Activated CD8-positive, alpha-beta T cell treated with anti-CD3 and anti-CD28 coated beads, Interleukin-2, amount 10 ng/mL, durations not matched to agents 7 days and 5 days (primary cell): Measurements from ENCODE around the gene SI. TPM values are rescaled to one million over a fixed set of nuclear protein-coding genes. Genes with fewer than 3 reads are reported as not detected.

Source experiments
- ATAC-seq: fragments of 150-1000 bp; cut with Tn5 transposase; one replicate; pipeline ENCODE4 v1.10.0; 2021; ENCODE audit warnings: moderate library complexity
- CTCF ChIA-PET: fragments of 350-600 bp; sonication (Branson Sonifier 250); formaldehyde crosslinking; loops from one replicate; lab custom pipeline; 2021; ENCODE audit warnings: antibody characterized with exemption; lab: Charles Lee
- POLR2A ChIA-PET: fragments of 350-600 bp; sonication (Branson Sonifier 250); formaldehyde crosslinking; loops from one replicate; lab custom pipeline; 2021; ENCODE audit warnings: antibody characterized with exemption; lab: Charles Lee
- DNase-seq: peaks from one replicate; pipeline ENCODE4 v3.0.0-alpha.2; 2020
- H3K27ac Mint-ChIP-seq: one replicate; pipeline ENCODE4 v1.8.0; 2021; ENCODE audit warnings: mild to moderate bottlenecking, mixed read lengths
- H3K27me3 Mint-ChIP-seq: one replicate; pipeline ENCODE4 v1.8.0; 2021; ENCODE audit warnings: low read depth, mixed read lengths
- H3K36me3 Mint-ChIP-seq: one replicate; pipeline ENCODE4 v1.8.0; 2021; ENCODE audit warnings: low read depth, mixed read lengths
- H3K4me1 Mint-ChIP-seq: one replicate; pipeline ENCODE4 v1.8.0; 2021; ENCODE audit warnings: low read depth, mixed read lengths
- H3K4me3 Mint-ChIP-seq: one replicate; pipeline ENCODE4 v1.8.0; 2021; ENCODE audit warnings: mild to moderate bottlenecking, mixed read lengths
- H3K9me3 Mint-ChIP-seq: one replicate; pipeline ENCODE4 v1.8.0; 2022; ENCODE audit warnings: mixed read lengths; ENCODE audit not compliant: insufficient read depth
- total RNA-seq, 2 experiments: library from RNA; stranded (reverse); gene quantifications; one replicate each; pipeline ENCODE4 v1.2.3, GENCODE V29; 2021

The SI gene
- total RNA-seq = not detected

- Mint-ChIP-seq H3K4me3 (no peak within 1 kb of the TSS), H3K36me3 (no peaks in the 10 kb centered on the region), H3K27ac (no peak within 1 kb of the TSS), H3K27me3 (no peaks in the 10 kb centered on the region), H3K9me3 (peaks cover 3% of the 10 kb centered on the region), H3K4me1 (no peaks in the 10 kb centered on the region)
- no peak for ATAC-seq
- POLR2A ChIA-PET = no interaction called here
- DNase-seq = no peak
- CTCF ChIA-PET = no interaction called here
Measured at GRCh38 chr3:165078293-165078692, at the start of gene SI. Gene SI, minus strand, starts transcription at chr3:165078496. Its CDS starts 2,484 bp downstream, at chr3:165076012.

DNA sequence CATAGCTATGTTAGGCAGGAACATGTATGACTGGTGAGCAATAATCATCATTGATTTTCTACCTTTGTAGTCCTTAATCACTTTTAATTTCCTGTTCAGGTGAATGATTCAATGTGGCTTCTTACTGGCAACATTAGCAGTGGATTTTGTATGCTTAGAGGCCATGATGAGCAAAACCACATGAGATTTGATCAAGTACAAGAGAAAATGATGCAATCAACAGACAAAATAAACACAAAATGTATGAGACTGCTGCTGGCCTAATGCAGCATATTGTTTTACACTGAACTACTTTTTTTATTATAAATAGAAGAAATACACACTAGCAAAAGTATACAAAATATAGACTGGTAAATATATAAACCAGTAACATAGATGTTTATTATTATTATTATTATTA, 47.5 kb upstream of the SI start:
- H3K27me3 Mint-ChIP-seq = no peaks in the 10 kb centered on the region
- DNase-seq = no peak
- CTCF ChIA-PET = no interaction called here
- no peak overlapping the region for H3K27ac Mint-ChIP-seq
- H3K4me3 Mint-ChIP-seq = no peak overlapping the region
- H3K4me1 Mint-ChIP-seq = no peaks in the 10 kb centered on the region
- ATAC-seq = no peak
- H3K36me3 Mint-ChIP-seq = no peaks in the 10 kb centered on the region
- peaks cover 9% of the 10 kb centered on the region for H3K9me3 Mint-ChIP-seq
- POLR2A ChIA-PET = no interaction called here

- Mint-ChIP-seq H3K36me3 (no peaks in the 10 kb centered on the region), H3K27me3 (no peaks in the 10 kb centered on the region), H3K4me1 (no peaks in the 10 kb centered on the region), H3K4me3 (no peak overlapping the region), H3K27ac (no peak overlapping the region), H3K9me3 (no peaks in the 10 kb centered on the region)
- POLR2A ChIA-PET = no interaction called here
- CTCF ChIA-PET = no interaction called here
- no peak for DNase-seq
- no peak for ATAC-seq
Measured at GRCh38 chr3:165111401-165111800, 33.1 kb upstream of the SI start.

- H3K27me3 Mint-ChIP-seq = no peaks in the 10 kb centered on the region
- H3K27ac Mint-ChIP-seq = no peak overlapping the region
- CTCF ChIA-PET = no interaction called here
- peaks cover 4% of the 10 kb centered on the region for H3K9me3 Mint-ChIP-seq
- ATAC-seq (no peak), DNase-seq (no peak)
- H3K36me3 Mint-ChIP-seq = no peaks in the 10 kb centered on the region
- H3K4me1 Mint-ChIP-seq = no peaks in the 10 kb centered on the region
- POLR2A ChIA-PET = no interaction called here
- H3K4me3 Mint-ChIP-seq = no peak overlapping the region
Measured at GRCh38 chr3:165103616-165104015, 25.3 kb upstream of the SI start.

GRCh38 chr3:165082650-165083049, 4.4 kb upstream of the SI start:
- POLR2A ChIA-PET = no interaction called here
- H3K4me3 Mint-ChIP-seq = no peak overlapping the region

GRCh38 chr3:165081183-165081582, 2.9 kb upstream of the SI start:
- Mint-ChIP-seq H3K27ac (no peak overlapping the region), H3K4me3 (no peak overlapping the region), H3K4me1 (no peaks in the 10 kb centered on the region), H3K9me3 (peaks cover 3% of the 10 kb centered on the region), H3K27me3 (no peaks in the 10 kb centered on the region), H3K36me3 (no peaks in the 10 kb centered on the region)
- ATAC-seq = no peak
- POLR2A ChIA-PET = no interaction called here
- DNase-seq = no peak
- CTCF ChIA-PET = no interaction called here

More at GRCh38 chr3:165082650-165083049, 4.4 kb upstream of the SI start:
- CTCF ChIA-PET = no interaction called here
- Mint-ChIP-seq H3K36me3 (no peaks in the 10 kb centered on the region), H3K27ac (no peak overlapping the region), H3K4me1 (no peaks in the 10 kb centered on the region), H3K9me3 (peaks cover 3% of the 10 kb centered on the region), H3K27me3 (no peaks in the 10 kb centered on the region)
- no peak for ATAC-seq
- no peak for DNase-seq

- POLR2A ChIA-PET = no interaction called here
- no peak for ATAC-seq
Measured at GRCh38 chr3:165075695-165076094, 2.6 kb downstream of the SI start.

DNA sequence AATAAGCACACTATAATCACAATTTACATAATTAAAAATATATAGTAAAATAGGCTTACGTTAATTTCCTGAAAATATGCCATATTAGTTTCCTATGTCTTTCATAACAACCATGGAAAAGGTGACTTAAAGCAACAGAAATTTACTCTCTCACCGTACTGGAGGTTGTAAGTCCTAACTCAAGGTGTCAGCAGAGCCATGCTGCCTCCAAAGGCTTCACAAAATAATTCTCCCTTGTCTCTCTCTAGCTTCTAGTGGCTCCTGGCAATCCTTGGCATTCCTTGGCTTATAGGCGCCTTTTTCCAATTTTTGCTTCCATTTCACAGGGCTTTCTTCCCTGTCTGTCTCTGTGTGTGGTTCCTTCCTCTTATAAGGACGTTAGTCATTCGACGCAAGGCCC, 7.6 kb downstream of the SI start:
- CTCF ChIA-PET = no interaction called here
- no peak overlapping the region for H3K27ac Mint-ChIP-seq
- POLR2A ChIA-PET = no interaction called here
- DNase-seq (no peak), ATAC-seq (no peak)
- no peaks in the 10 kb centered on the region for H3K27me3 Mint-ChIP-seq
- no peaks in the 10 kb centered on the region for H3K4me1 Mint-ChIP-seq
- no peaks in the 10 kb centered on the region for H3K36me3 Mint-ChIP-seq
- no peak overlapping the region for H3K4me3 Mint-ChIP-seq
- H3K9me3 Mint-ChIP-seq = peaks cover 3% of the 10 kb centered on the region

More at GRCh38 chr3:165075695-165076094, 2.6 kb downstream of the SI start:
- no peaks in the 10 kb centered on the region for H3K4me1 Mint-ChIP-seq
- H3K36me3 Mint-ChIP-seq = no peaks in the 10 kb centered on the region
- no peak overlapping the region for H3K27ac Mint-ChIP-seq
- H3K4me3 Mint-ChIP-seq = no peak overlapping the region
- no peaks in the 10 kb centered on the region for H3K27me3 Mint-ChIP-seq
- DNase-seq = no peak
- peaks cover 3% of the 10 kb centered on the region for H3K9me3 Mint-ChIP-seq
- CTCF ChIA-PET = no interaction called here

DNA sequence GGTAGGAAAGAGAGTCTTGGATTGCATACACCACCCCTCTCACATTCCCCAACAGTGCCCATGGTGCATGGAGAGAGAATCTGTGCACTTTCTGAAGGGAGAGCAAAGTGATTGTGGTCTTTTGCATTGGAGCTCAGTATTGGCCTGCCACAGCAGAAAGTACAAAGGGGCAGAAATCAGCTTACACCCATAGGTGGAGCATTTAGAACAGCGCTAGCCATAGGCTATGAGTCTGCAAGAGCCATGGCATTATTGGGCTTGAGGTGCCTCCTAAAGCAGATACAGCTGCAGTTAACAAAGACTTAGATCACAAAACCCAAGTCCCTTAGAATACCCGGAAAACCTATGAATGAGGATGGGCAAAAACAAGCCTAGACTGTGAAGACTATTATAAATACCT, 21.8 kb downstream of the SI start:
- DNase-seq (no peak), ATAC-seq (no peak)
- no peak overlapping the region for H3K27ac Mint-ChIP-seq
- H3K4me3 Mint-ChIP-seq = no peak overlapping the region
- ChIA-PET POLR2A (no interaction called here), CTCF (no interaction called here)
- no peaks in the 10 kb centered on the region for H3K27me3 Mint-ChIP-seq
- H3K36me3 Mint-ChIP-seq = no peaks in the 10 kb centered on the region
- no peaks in the 10 kb centered on the region for H3K4me1 Mint-ChIP-seq
- peaks cover 3% of the 10 kb centered on the region for H3K9me3 Mint-ChIP-seq

- ATAC-seq (no peak), DNase-seq (no peak)
- H3K4me3 Mint-ChIP-seq = no peak overlapping the region
- H3K36me3 Mint-ChIP-seq = no peaks in the 10 kb centered on the region
- ChIA-PET CTCF (no interaction called here), POLR2A (no interaction called here)
- H3K9me3 Mint-ChIP-seq = peaks cover 8% of the 10 kb centered on the region
- no peak overlapping the region for H3K27ac Mint-ChIP-seq
- H3K4me1 Mint-ChIP-seq = no peaks in the 10 kb centered on the region
- H3K27me3 Mint-ChIP-seq = no peaks in the 10 kb centered on the region
Measured at GRCh38 chr3:165040186-165040585, 38.1 kb downstream of the SI start.

DNA sequence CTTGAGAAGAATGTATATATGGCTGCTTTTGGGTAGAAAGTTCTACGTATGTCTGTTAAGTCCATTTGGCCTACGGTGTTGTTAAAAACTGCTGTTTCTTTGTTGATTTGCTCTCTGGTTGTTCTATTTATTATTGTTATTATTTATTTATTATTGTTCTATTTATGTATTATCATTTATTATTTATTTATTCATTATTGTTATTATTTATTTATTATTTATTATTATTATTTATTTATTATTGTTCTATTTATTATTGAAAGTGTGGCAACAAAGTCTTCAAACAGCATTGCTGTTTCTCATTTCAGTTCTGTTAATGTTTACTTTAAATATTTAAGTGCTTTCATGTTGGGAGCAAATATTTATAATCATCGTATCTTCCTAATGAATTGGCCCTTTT, 66.7 kb downstream of the SI start:
- DNase-seq (no peak), ATAC-seq (no peak)
- H3K4me3 Mint-ChIP-seq = no peak overlapping the region
- no peaks in the 10 kb centered on the region for H3K27me3 Mint-ChIP-seq
- H3K4me1 Mint-ChIP-seq = no peaks in the 10 kb centered on the region
- POLR2A ChIA-PET = no interaction called here
- H3K27ac Mint-ChIP-seq = no peak overlapping the region
- peaks cover 12% of the 10 kb centered on the region for H3K9me3 Mint-ChIP-seq
- CTCF ChIA-PET = no interaction called here
- H3K36me3 Mint-ChIP-seq = no peaks in the 10 kb centered on the region

GRCh38 chr3:164984947-164985346, 93.3 kb downstream of the SI start:
- CTCF ChIA-PET = no interaction called here
- no peak for ATAC-seq
- no peaks in the 10 kb centered on the region for H3K9me3 Mint-ChIP-seq
- H3K36me3 Mint-ChIP-seq = no peaks in the 10 kb centered on the region
- POLR2A ChIA-PET = no interaction called here
- H3K4me1 Mint-ChIP-seq = no peaks in the 10 kb centered on the region
- DNase-seq = no peak
- H3K27me3 Mint-ChIP-seq = no peaks in the 10 kb centered on the region
- H3K4me3 Mint-ChIP-seq = no peak overlapping the region
- H3K27ac Mint-ChIP-seq = no peak overlapping the region

DNA sequence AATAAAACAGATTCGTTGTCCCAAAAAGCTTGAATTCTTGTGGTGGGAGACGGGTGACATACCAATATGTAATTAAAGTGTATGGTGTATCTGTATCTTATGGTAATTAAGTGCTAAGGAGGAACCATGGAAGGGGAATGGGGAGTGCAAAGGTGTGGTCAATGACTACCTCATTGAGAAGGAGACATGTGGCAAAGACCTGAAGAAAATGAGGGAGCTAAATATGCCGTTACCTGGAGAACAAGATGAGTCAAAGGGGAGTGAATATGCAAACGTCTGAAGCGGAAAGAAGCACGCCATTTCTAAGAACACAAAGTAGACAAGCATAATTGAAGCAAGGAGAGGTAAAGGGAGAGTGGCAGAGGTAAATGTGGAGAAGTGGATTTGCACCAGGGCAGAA, 115.7 kb downstream of the SI start:
- H3K27me3 Mint-ChIP-seq = no peaks in the 10 kb centered on the region
- no peak overlapping the region for H3K4me3 Mint-ChIP-seq
- no peaks in the 10 kb centered on the region for H3K36me3 Mint-ChIP-seq
- no peak overlapping the region for H3K27ac Mint-ChIP-seq
- CTCF ChIA-PET = no interaction called here
- no peaks in the 10 kb centered on the region for H3K4me1 Mint-ChIP-seq
- POLR2A ChIA-PET = no interaction called here
- H3K9me3 Mint-ChIP-seq = peaks cover 10% of the 10 kb centered on the region
- no peak for ATAC-seq
- no peak for DNase-seq
